ENCODE results near the gene ABHD1. TPM values are rescaled to one million over a fixed set of nuclear protein-coding genes. Genes with fewer than 3 reads are reported as not detected.
"Not testable (repeated sequence)": the region's sequence is repeated elsewhere in the genome, so short reads cannot be mapped to it uniquely, and the experiment has no call there.

The ABHD1 gene
- total RNA-seq, 1 experiment from 2014 or later: not detected

DNA sequence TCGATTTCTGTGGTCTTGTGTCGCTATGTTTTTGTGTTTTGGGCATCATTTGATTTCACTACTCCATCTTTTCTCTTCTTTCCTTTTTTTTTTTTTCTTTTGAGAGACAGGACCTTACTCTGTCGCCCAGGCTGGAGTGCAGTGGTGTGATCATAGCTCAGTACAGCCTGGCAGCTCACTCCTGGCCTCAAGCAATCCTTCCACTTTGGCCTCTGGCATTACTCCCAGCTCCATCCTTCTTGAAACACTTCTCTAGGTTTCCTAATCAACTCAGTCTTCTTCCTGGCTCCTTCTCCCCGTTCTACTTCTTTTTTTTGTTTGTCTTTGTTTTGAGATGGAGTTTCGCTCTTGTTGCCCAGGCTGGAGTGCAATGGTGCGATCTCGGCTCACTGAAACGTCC, 51.7 kb downstream of the ABHD1 start:
- no peaks in the 10 kb centered on the region; the same call in 1 of the 2 replicates for H3K9me3 ChIP-seq (replicated peaks)
- peaks cover 27% of the 10 kb centered on the region for H3K27me3 ChIP-seq
- H3K4me3 ChIP-seq: no peak overlapping the region
- no peaks in the 10 kb centered on the region for H3K36me3 ChIP-seq
- DNase-seq: no peak
- H3K27ac ChIP-seq: no peak overlapping the region
- no peaks in the 10 kb centered on the region for H3K4me1 ChIP-seq

DNA sequence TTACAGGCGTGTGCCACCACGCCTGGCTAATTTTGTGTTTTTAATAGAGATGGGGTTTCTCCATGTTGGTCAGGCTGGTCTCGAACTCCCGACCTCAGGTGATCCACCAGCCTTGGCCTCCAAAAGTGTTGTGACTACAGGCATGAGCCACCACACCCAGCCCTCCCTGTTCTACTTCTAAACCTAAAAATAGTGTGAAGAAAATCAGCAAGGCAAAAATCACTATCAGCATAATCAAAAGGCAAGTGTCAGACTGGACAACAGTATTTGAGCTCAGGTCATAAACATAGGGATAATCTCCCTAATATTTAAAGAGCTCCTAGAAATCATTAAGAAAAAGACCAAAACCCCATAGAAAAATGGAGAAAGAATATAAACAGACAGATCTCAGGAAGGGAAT, 52.2 kb downstream of the ABHD1 start:
- H3K9me3 ChIP-seq (replicated peaks); H3K27ac ChIP-seq; H3K4me1 ChIP-seq; H3K4me3 ChIP-seq; DNase-seq; H3K36me3 ChIP-seq: not testable (repeated sequence)
- H3K27me3 ChIP-seq: peaks cover 22% of the 10 kb centered on the region

DNA sequence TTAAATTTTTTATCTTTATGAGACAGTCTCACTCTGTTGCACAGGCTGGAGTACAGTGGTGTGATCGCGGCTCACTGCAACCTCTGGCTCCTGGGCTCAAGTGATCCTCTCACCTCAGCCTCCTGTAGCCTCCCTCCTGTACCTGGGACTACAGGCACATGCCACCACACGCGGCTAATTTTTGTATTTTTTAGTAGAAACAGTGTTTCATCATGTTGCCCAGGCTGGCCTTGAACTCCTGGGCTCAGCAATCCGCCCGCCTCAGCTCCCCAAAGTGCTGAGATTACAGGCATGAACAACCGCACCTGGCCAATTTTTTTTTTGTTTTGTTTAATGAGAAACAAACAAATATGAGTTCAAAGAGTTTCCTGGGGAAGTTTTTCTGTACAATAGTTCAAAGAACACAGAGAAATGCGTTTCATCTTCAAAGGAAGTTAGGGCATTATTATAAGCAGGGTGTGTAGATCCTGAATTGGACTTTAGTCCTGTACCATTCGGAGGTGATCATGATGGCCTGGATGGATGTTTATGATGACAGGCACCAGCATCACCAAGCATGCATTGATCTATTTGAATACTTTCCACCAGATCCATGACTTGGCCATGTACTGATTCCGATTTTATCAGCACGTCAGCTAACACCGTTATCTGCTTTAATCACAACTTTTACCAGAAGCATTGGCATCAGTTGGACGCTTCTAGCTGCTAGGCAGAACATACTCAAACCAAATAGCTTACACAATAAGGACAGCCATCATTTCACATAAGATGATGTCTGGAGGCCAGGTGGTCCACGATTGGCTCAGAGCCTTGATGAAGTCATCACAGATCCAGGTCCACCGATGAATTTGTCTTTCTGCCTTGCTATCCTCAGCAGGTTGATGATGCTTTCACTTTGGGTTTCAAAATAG, 54.1 kb downstream of the ABHD1 start:
- no peak for DNase-seq
- H3K27ac ChIP-seq: no peak overlapping the region
- H3K4me3 ChIP-seq: no peak overlapping the region
- H3K9me3 ChIP-seq (replicated peaks): no peaks in the 10 kb centered on the region; the same call in 1 of the 2 replicates
- H3K27me3 ChIP-seq: peaks cover 21% of the 10 kb centered on the region
- no peaks in the 10 kb centered on the region for H3K36me3 ChIP-seq
- H3K4me1 ChIP-seq: no peaks in the 10 kb centered on the region

DNA sequence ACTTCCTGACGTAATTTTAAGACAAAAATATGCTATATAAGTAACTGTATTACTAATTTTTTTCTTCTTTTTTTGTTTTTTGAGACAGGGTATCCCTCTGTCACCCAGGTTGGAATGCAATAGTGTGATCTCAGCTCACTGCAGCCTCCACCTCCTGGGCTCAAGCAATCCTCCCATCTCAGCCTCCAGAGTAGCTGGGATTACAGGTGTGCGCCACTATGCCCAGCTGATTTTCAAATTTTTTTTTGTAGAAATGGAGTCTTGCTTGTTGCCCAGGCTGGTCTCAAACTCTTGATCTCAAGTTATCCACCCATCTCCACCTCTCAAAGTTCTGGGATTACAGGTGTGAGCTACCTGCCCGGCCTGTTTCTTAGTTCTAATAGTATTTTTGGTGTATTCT, 54.9 kb downstream of the ABHD1 start:
- Histone ChIP-seq H3K4me1 (no peaks in the 10 kb centered on the region), H3K36me3 (no peaks in the 10 kb centered on the region), H3K27me3 (peaks cover 17% of the 10 kb centered on the region), H3K4me3 (no peak overlapping the region), H3K27ac (no peak overlapping the region), H3K9me3 (replicated peaks) (no peaks in the 10 kb centered on the region; the same call in 1 of the 2 replicates)
- no peak for DNase-seq

DNA sequence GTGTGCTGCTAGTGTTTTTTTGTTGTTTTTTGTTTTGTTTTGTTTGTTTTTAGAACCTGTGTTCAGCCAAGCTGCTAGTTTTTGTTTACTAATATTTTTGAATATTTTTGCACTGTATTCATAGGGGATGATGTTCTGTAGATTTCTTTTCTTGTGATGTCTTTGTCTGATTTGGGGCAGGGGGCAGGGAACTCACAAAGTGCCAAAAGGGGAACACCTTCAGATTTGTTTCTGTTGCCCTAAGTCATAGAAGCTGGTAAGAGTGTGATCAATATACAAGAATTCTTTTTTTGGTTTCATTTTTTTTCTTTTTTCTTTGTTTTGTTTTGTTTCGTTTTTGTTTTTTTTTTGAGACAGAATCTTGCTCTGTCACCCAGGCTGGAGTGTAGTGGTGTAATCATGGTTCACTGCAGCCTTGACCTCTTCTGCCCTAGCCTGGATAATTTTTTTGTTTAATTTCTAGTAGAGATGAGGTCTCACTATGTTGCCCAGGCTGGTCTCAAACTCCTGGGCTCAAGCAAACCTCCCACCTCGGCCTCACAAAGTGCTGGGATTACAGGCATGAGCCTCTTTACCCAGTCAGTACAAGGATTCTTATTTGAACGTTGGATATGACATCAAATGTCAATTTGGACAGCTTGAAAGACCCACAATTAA, 55.9 kb downstream of the ABHD1 start:
- no peaks in the 10 kb centered on the region for H3K4me1 ChIP-seq
- DNase-seq: no peak
- H3K36me3 ChIP-seq: no peaks in the 10 kb centered on the region
- no peak overlapping the region for H3K27ac ChIP-seq
- H3K4me3 ChIP-seq: no peak overlapping the region
- H3K9me3 ChIP-seq (replicated peaks): no peaks in the 10 kb centered on the region; the same call in 1 of the 2 replicates
- H3K27me3 ChIP-seq: peaks cover 17% of the 10 kb centered on the region

Other genes starting within 250 kb of the ABHD1 start
- 0.51 and 0.57 TPM in 2 replicates for gene MAPRE3, start 153.2 kb upstream of the ABHD1 start, total RNA-seq (2014; rRNA removed; shearing (Covaris generic))
- 38.0 and 45.2 TPM in 2 replicates for gene TMEM214, start 90.8 kb upstream of the ABHD1 start, total RNA-seq (2014; rRNA removed; shearing (Covaris generic))
- 71.4 and 72.4 TPM in 2 replicates for gene AGBL5, start 72.1 kb upstream of the ABHD1 start, total RNA-seq (2014; rRNA removed; shearing (Covaris generic))
- 349 and 357 TPM in 2 replicates for gene OST4, start 52.2 kb upstream of the ABHD1 start, total RNA-seq (2014; rRNA removed; shearing (Covaris generic))
- 80.5 and 87.7 TPM in 2 replicates for gene EMILIN1, start 45.2 kb upstream of the ABHD1 start, total RNA-seq (2014; rRNA removed; shearing (Covaris generic))
- gene KHK, start 37.0 kb upstream of the ABHD1 start, total RNA-seq (2014; rRNA removed; shearing (Covaris generic)): 0.30 and 0.63 TPM in 2 replicates
- gene CGREF1, start 4.7 kb upstream of the ABHD1 start, total RNA-seq (2014; rRNA removed; shearing (Covaris generic)): 0.08 TPM in 1 of 2 replicates, not detected in the other
- gene PREB, start 10.8 kb downstream of the ABHD1 start, total RNA-seq (2014; rRNA removed; shearing (Covaris generic)): 62.3 and 64.8 TPM in 2 replicates
- gene PRR30, start 15.6 kb downstream of the ABHD1 start, total RNA-seq (2014; rRNA removed; shearing (Covaris generic)): not detected in 2 replicates
- not detected in 2 replicates for gene TCF23, start 25.2 kb downstream of the ABHD1 start, total RNA-seq (2014; rRNA removed; shearing (Covaris generic))
- gene ATRAID, start 88.2 kb downstream of the ABHD1 start, total RNA-seq (2014; rRNA removed; shearing (Covaris generic)): 172 and 182 TPM in 2 replicates
- gene SLC5A6, start 88.5 kb downstream of the ABHD1 start, total RNA-seq (2014; rRNA removed; shearing (Covaris generic)): 74.3 and 95.9 TPM in 2 replicates
- gene CAD, start 93.6 kb downstream of the ABHD1 start, total RNA-seq (2014; rRNA removed; shearing (Covaris generic)): 57.8 and 61.4 TPM in 2 replicates
- 4.4 and 4.9 TPM in 2 replicates for gene SLC30A3, start 139.2 kb downstream of the ABHD1 start, total RNA-seq (2014; rRNA removed; shearing (Covaris generic))
- gene DNAJC5G, start 151.6 kb downstream of the ABHD1 start, total RNA-seq (2014; rRNA removed; shearing (Covaris generic)): not detected in 2 replicates
- gene TRIM54, start 158.6 kb downstream of the ABHD1 start, total RNA-seq (2014; rRNA removed; shearing (Covaris generic)): 0.23 and 0.34 TPM in 2 replicates
- 0.32 and 1.6 TPM in 2 replicates for gene UCN, start 184.6 kb downstream of the ABHD1 start, total RNA-seq (2014; rRNA removed; shearing (Covaris generic))
- 74.2 and 76.6 TPM in 2 replicates for gene MPV17, start 199.3 kb downstream of the ABHD1 start, total RNA-seq (2014; rRNA removed; shearing (Covaris generic))
- gene GTF3C2, start 232.9 kb downstream of the ABHD1 start, total RNA-seq (2014; rRNA removed; shearing (Covaris generic)): 86.8 and 89.4 TPM in 2 replicates
- 50.9 and 59.5 TPM in 2 replicates for gene EIF2B4, start 246.5 kb downstream of the ABHD1 start, total RNA-seq (2014; rRNA removed; shearing (Covaris generic))
- gene SNX17, start 246.8 kb downstream of the ABHD1 start, total RNA-seq (2014; rRNA removed; shearing (Covaris generic)): 117 and 120 TPM in 2 replicates